K562 (cell line): ENCODE results near the gene LDLRAD1. TPM values are rescaled to one million over a fixed set of nuclear protein-coding genes. Genes with fewer than 3 reads are reported as not detected.

Experiments
- ATF4 ChIP-seq: fragments of 450-650 bp; formaldehyde crosslinking; IDR thresholded peaks from 2 replicates; pipeline ENCODE4 v1.4.0; 2022; ENCODE audit warnings: mild to moderate bottlenecking, moderate library complexity
- BRCA1 ChIP-seq, 2 experiments: fragments of 450-650 bp in 1 of 2; sonication (generic) in 1 of 2; formaldehyde crosslinking in 1 of 2; IDR thresholded peaks; 2 replicates each; pipeline versions ENCODE4 v1.5.0 to v1.6.1; 2017 to 2020; ENCODE audit warnings: mild to moderate bottlenecking in 1 of 2, missing genetic modification reagents in 1 of 2
- BRD9 ChIP-seq: fragments of 450-650 bp; IDR thresholded peaks from 2 replicates; pipeline ENCODE4 v1.6.1; 2018; ENCODE audit warnings: low read depth; ENCODE audit not compliant: partially characterized antibody
- EGR1 ChIP-seq: fragments of 450-650 bp; conservative IDR thresholded peaks from 2 replicates; pipeline ENCODE4 v1.6.1; 2017; ENCODE audit warnings: mild to moderate bottlenecking
- EHMT2 ChIP-seq: fragments of 450-650 bp; IDR thresholded peaks from 2 replicates; pipeline ENCODE4 v1.6.1; 2018; ENCODE audit warnings: antibody characterized with exemption
- GATAD2A ChIP-seq: fragments of 450-650 bp; IDR thresholded peaks from 2 replicates; pipeline ENCODE4 v1.6.1; 2017
- HMG20B ChIP-seq: fragments of 250-450 bp; sonication (Bioruptor Pico); IDR thresholded peaks from 2 replicates; pipeline ENCODE4 v1.5.0; 2021; ENCODE audit warnings: mild to moderate bottlenecking
- KDM4B ChIP-seq, 2 experiments: fragments of 450-650 bp in 1 of 2; sonication (generic) in 1 of 2; IDR thresholded peaks; 2 replicates each; pipeline ENCODE4 v1.6.1; 2016 to 2017; ENCODE audit warnings: borderline replicate concordance in 2 of 2, antibody characterized with exemption in 1 of 2, low read depth in 1 of 2, mild to moderate bottlenecking in 1 of 2
- KLF10 ChIP-seq: fragments of 250-450 bp; sonication (Bioruptor Pico); IDR thresholded peaks from 2 replicates; pipeline ENCODE4 v1.6.1; 2021; ENCODE audit warnings: matching md5 sums
- NFE2L1 ChIP-seq: fragments of 450-650 bp; IDR thresholded peaks from 2 replicates; pipeline ENCODE4 v1.6.1; 2016; ENCODE audit warnings: missing genetic modification characterization, low read depth, mild to moderate bottlenecking, missing compliant biosample characterization, moderate library complexity, borderline replicate concordance
- PCBP1 ChIP-seq: fragments of 200-400 bp; formaldehyde crosslinking; IDR thresholded peaks from 2 replicates; pipeline ENCODE4 v1.6.1; 2018; ENCODE audit warnings: mild to moderate bottlenecking, low read depth, low read length; ENCODE audit not compliant: poor library complexity, severe bottlenecking
- RBM17 ChIP-seq: fragments of 200-400 bp; formaldehyde crosslinking; IDR thresholded peaks from 2 replicates; pipeline ENCODE4 v1.6.1; 2017; ENCODE audit warnings: low read depth, mild to moderate bottlenecking, low read length, borderline replicate concordance
- RBM22 ChIP-seq: fragments of 200-400 bp; formaldehyde crosslinking; IDR thresholded peaks from 2 replicates; pipeline ENCODE4 v1.6.1; 2018; ENCODE audit warnings: low read length, low read depth; ENCODE audit not compliant: poor library complexity, severe bottlenecking
- RREB1 ChIP-seq: fragments of 250-450 bp; sonication (Bioruptor Pico); IDR thresholded peaks from 2 replicates; pipeline ENCODE4 v1.4.0; 2020
- STAT5A ChIP-seq: IDR thresholded peaks from 2 replicates; pipeline ENCODE4 v1.6.1; 2012; ENCODE audit warnings: low read length, inconsistent platforms, borderline replicate concordance
- TEAD1 ChIP-seq, 2 experiments: fragments of 450-650 bp in 1 of 2; sonication (generic) in 1 of 2; formaldehyde crosslinking; IDR thresholded peaks; 2 replicates each; pipeline versions ENCODE4 v1.4.0 to v1.8.0; 2020 to 2022; ENCODE audit warnings: mild to moderate bottlenecking in 2 of 2, missing genetic modification reagents in 1 of 2
- TRIM28 ChIP-seq: fragments of 450-650 bp; IDR thresholded peaks from 2 replicates; pipeline ENCODE4 v1.6.1; 2017
- ZNF12 ChIP-seq: sonication (generic); formaldehyde crosslinking; IDR thresholded peaks from 2 replicates; pipeline ENCODE4 v1.4.0; 2020; ENCODE audit warnings: mild to moderate bottlenecking, missing genetic modification reagents
- polyA plus RNA-seq, 8 experiments: library from polyadenylated mRNA; depleted of rRNA in 4 of 8; stranded (reverse) in 5 of 8; unstranded in 3 of 8; fragments of >200 nt; fragmentation: Nextera tagmentation in 2 of 8; fragmentation: Illumina TruSeq in 1 of 8; extraction: Ambion mirVana in 2 of 8; extraction: Trizol in 1 of 8; gene quantifications; 2 replicates each; pipeline versions ENCODE4 v1.2.1 to v1.2.3, GENCODE V29; 2011 to 2014; ENCODE audit warnings: inconsistent platforms in 1 of 8, missing spikeins in 1 of 8
- total RNA-seq, 7 experiments: library from RNA; depleted of rRNA in 6 of 7; stranded (reverse); fragments of >200 nt in 6 of 7; fragmentation: Illumina TruSeq in 2 of 7; extraction: Trizol in 2 of 7; gene quantifications; 2 replicates each; pipeline versions ENCODE4 v1.2.1 to v1.2.3, GENCODE V29; 2011 to 2021; ENCODE audit warnings: low replicate concordance in 1 of 7
- TF ChIP-seq, protein P1 (sequence below): IDR thresholded peaks from 2 replicates; pipeline ENCODE4 v1.6.1; 2011; ENCODE audit warnings: borderline replicate concordance, low read depth, mild to moderate bottlenecking, moderate library complexity, low read length; ENCODE audit not compliant: insufficient read depth, poor library complexity, severe bottlenecking

Gene LDLRAD1
- total and polyA plus RNA-seq, 9 of the 15 experiments (the other 6 are each of a cell fraction or from before 2014, with no cell fraction given): not detected

- TF ChIP-seq RREB1 (CRISPR knock-in tag) (no peak), NFE2L1 (tag) (no peak), TEAD1 (CRISPR knock-in tag; IDR thresholded peaks at IDR 0.05) (peak; percentile 90 to 92), HMG20B (CRISPR knock-in tag) (no peak), RBM22 (no peak), STAT5A (no peak; the same call in 1 of the 2 replicates), BRD9 (peak; percentile 12), BRCA1 (IDR thresholded peaks at IDR 0.05) (no peak), BRCA1 (CRISPR knock-in tag; IDR thresholded peaks at IDR 0.05) (no peak), ZNF12 (CRISPR knock-in tag) (peak; percentile 95), GATAD2A (no peak), RBM17 (no peak), ATF4 (peak; percentile 40; the same call in 1 of the 2 replicates), EHMT2 (no peak), KLF10 (CRISPR knock-in tag) (no peak), KDM4B (IDR thresholded peaks at IDR 0.05; ENCODE audit: borderline replicate concordance in 2 of 2, low read depth in 1 of 2) (peak in 1 of 2 experiments; percentile 93; a peak in 1 of 4 replicates), EGR1 (peak; percentile 86), TRIM28 (peak; percentile 70; the same call in 1 of the 2 replicates), PCBP1 (peak; percentile 52)
- TF ChIP-seq, protein P1, sequence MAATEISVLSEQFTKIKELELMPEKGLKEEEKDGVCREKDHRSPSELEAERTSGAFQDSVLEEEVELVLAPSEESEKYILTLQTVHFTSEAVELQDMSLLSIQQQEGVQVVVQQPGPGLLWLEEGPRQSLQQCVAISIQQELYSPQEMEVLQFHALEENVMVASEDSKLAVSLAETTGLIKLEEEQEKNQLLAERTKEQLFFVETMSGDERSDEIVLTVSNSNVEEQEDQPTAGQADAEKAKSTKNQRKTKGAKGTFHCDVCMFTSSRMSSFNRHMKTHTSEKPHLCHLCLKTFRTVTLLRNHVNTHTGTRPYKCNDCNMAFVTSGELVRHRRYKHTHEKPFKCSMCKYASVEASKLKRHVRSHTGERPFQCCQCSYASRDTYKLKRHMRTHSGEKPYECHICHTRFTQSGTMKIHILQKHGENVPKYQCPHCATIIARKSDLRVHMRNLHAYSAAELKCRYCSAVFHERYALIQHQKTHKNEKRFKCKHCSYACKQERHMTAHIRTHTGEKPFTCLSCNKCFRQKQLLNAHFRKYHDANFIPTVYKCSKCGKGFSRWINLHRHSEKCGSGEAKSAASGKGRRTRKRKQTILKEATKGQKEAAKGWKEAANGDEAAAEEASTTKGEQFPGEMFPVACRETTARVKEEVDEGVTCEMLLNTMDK: no peak
Measured at GRCh38 chr1:54052934-54053744, 35.2 kb upstream of the LDLRAD1 start, which contains the start of the genes TCEANC2 and TMEM59 (continued).
